ENCODE data around the gene PFDN4. TPM values are rescaled to one million over a fixed set of nuclear protein-coding genes. Genes with fewer than 3 reads are reported as not detected.

Gene PFDN4
- total RNA-seq, 2 donors from 2014 or later = 16.5 to 48.8 TPM

DNA sequence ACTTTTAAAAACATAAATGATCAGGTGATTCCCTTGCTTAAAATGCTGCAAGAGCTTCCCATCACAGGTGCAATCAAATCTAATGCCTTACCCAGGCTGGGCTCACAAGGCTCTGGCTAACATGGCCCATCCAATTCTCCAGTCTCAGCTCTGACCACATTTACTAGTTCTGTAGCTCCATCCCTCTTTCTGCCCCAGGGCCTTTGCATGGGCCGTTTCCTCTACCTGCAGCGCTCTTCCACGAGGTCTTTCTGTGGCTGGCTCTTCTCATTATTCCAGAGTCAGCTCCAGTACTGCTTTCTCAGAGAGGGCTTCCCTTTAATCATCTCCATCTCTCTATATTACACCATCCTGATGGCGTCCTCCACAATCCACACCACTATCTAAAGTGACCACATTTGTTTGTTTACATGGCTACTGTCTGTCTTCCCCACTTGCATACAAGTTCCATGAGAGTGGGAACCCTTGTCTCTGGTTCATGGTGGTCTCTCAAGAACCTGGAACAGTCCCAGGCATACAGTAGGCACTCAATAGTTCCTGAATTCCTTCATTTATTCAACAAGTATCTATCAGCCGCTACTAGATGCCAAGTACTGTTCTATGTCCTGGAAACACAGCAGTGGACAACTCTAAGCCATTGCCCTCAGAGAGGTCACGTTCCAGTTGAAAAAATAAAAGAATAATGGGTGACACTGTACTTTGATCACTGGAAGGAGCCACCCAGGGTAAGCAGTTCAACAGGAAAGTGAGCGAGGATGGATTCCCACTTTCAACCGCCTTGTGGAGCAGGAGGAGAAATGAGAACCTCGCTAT is 46.7 kb upstream of the PFDN4 start:
- Histone ChIP-seq H3K27me3 (no peaks in the 10 kb centered on the region), H3K4me1 (no peaks in the 10 kb centered on the region), H3K27ac (no peak overlapping the region), H3K36me3 (replicated peaks in 1 of 2; ENCODE audit: insufficient read depth in 1 of 2, low read depth in 2 of 2) (no peaks in the 10 kb centered on the region), H3K4me3 (no peak overlapping the region), H3K9me3 (no peaks in the 10 kb centered on the region)
- 78 to 79% methylated on average over 9 of the region's 9 CpGs for WGBS, 2 donors
- DNase-seq (no peak), ATAC-seq (no peak)
- intact Hi-C loops (cut with DNase I) = no loop called here
- TF ChIP-seq POLR2A (IDR thresholded peaks at IDR 0.05) = no peak
- TF ChIP-seq, protein P1, sequence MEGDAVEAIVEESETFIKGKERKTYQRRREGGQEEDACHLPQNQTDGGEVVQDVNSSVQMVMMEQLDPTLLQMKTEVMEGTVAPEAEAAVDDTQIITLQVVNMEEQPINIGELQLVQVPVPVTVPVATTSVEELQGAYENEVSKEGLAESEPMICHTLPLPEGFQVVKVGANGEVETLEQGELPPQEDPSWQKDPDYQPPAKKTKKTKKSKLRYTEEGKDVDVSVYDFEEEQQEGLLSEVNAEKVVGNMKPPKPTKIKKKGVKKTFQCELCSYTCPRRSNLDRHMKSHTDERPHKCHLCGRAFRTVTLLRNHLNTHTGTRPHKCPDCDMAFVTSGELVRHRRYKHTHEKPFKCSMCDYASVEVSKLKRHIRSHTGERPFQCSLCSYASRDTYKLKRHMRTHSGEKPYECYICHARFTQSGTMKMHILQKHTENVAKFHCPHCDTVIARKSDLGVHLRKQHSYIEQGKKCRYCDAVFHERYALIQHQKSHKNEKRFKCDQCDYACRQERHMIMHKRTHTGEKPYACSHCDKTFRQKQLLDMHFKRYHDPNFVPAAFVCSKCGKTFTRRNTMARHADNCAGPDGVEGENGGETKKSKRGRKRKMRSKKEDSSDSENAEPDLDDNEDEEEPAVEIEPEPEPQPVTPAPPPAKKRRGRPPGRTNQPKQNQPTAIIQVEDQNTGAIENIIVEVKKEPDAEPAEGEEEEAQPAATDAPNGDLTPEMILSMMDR (IDR thresholded peaks at IDR 0.05) = no peak

DNA sequence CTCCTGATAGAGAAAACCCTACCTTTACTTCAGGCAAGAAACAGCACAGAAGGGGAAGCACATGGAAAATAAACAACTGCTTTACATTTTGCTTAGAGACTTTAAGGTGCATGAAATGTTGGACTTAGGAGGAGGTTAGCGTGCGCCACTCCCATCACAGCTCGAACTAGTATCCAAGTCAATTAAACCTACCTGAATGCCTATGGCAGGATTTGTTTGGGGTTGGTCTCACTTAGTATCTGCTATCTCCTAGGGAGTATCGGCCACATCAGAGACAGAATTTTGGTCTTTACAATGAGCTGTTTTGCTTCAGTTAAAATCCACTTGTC is 46.1 kb upstream of the PFDN4 start:
- intact Hi-C loops (cut with DNase I) = no loop called here
- no peaks in the 10 kb centered on the region for H3K27me3 ChIP-seq
- DNase-seq (no peak), ATAC-seq (no peak)
- 85 to 88% methylated on average over 4 of the region's 4 CpGs for WGBS, 2 donors
- TF ChIP-seq, protein P1 (IDR thresholded peaks at IDR 0.05) = no peak
- TF ChIP-seq POLR2A (IDR thresholded peaks at IDR 0.05) = no peak
- no peaks in the 10 kb centered on the region for H3K36me3 ChIP-seq (replicated peaks in 1 of 2; ENCODE audit: insufficient read depth in 1 of 2, low read depth in 2 of 2)
- no peak overlapping the region for H3K27ac ChIP-seq
- no peaks in the 10 kb centered on the region for H3K4me1 ChIP-seq
- H3K4me3 ChIP-seq = no peak overlapping the region
- no peaks in the 10 kb centered on the region for H3K9me3 ChIP-seq

DNA sequence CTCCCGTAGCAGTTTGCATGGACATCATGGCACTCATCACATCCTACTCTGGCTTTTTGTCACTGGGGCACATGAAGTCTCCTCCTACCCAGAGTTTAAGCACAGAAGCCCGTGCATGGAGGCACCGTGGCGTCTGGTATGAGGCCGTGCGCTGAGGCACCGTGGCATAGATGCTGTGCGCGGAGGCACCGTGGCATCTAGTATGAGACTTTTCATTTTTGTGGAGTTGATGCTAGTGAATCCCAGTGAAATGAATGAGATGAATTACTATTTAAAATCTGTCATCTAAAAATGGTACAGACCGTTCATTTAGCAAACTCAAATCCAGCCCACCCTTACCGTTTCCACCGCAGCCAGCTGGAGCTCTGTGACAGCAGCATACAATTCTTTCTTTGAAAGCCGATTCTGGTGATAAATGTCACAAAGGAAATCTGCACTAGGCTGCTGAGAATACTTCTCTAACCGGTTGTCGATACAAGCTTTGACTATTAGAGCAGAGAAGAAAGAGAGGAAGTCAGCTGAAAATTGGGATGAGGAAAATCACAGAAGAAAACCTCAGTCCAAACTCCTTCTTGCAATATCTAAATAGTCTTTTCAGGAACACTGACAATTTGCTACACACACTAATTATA is 45.4 kb upstream of the PFDN4 start:
- DNase-seq (no peak), ATAC-seq (no peak)
- Histone ChIP-seq H3K36me3 (replicated peaks in 1 of 2; ENCODE audit: insufficient read depth in 1 of 2, low read depth in 2 of 2) (no peaks in the 10 kb centered on the region), H3K27me3 (no peaks in the 10 kb centered on the region), H3K27ac (no peak overlapping the region), H3K4me1 (no peaks in the 10 kb centered on the region), H3K4me3 (no peak overlapping the region), H3K9me3 (no peaks in the 10 kb centered on the region)
- TF ChIP-seq POLR2A (IDR thresholded peaks at IDR 0.05) = no peak
- TF ChIP-seq, protein P1 (IDR thresholded peaks at IDR 0.05) = no peak
- 32 to 49% methylated on average over 16 of the region's 16 CpGs for WGBS, 2 donors
- intact Hi-C loops (cut with DNase I) = no loop called here

DNA sequence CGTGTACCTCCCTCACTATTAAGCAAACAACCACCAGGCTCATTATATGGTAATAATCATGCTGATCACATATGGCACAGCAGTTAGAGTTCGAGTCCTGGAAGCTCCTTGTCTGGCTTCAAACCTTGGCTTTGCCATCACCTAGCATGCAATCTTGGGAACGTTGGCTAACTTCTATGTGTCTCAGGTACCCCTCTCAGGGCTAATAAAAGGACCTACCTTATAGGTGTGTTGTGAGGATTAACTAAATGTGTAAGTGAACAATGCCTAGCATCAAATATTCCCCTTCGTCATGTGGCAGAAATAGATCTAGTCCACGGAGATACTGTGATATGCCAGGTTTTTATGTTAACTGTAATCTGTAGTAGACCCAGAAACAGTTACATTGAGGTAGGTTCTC is 44.5 kb upstream of the PFDN4 start:
- TF ChIP-seq POLR2A (IDR thresholded peaks at IDR 0.05) = no peak
- TF ChIP-seq, protein P1 (IDR thresholded peaks at IDR 0.05) = no peak
- WGBS, 2 donors = 60 to 72% methylated on average over 5 of the region's 5 CpGs
- Histone ChIP-seq H3K9me3 (no peaks in the 10 kb centered on the region), H3K36me3 (replicated peaks in 1 of 2; ENCODE audit: insufficient read depth in 1 of 2, low read depth in 2 of 2) (no peaks in the 10 kb centered on the region), H3K4me3 (no peak overlapping the region), H3K27ac (no peak overlapping the region), H3K27me3 (no peaks in the 10 kb centered on the region), H3K4me1 (no peaks in the 10 kb centered on the region)
- intact Hi-C loops (cut with DNase I) = no loop called here
- ATAC-seq = no peak
- no peak for DNase-seq

DNA sequence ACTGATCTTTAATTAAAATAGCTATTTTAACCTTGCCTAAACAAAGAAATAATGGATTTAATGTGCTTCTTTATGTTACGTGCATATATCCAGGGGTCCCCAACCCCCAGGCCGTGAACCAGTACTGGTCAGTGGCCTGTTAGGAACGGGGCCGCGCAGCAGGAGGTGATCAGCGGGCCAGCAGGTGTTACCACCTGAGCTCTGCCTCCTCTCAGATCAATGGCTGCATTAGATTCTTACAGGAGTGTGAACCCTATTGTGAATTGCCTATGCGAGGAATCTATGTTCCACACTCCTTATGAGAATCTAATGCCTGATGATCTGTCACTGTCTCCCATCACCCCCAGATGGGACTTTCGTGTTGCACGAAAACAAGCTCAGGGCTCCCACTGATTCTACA is 42.9 kb upstream of the PFDN4 start:
- 83 to 86% methylated on average over 9 of the region's 9 CpGs for WGBS, 2 donors
- TF ChIP-seq, protein P1 (IDR thresholded peaks at IDR 0.05) = no peak
- no peak for ATAC-seq
- DNase-seq = no peak
- Histone ChIP-seq H3K9me3 (no peaks in the 10 kb centered on the region), H3K4me3 (no peak overlapping the region), H3K36me3 (replicated peaks in 1 of 2; ENCODE audit: insufficient read depth in 1 of 2, low read depth in 2 of 2) (no peaks in the 10 kb centered on the region), H3K27ac (no peak overlapping the region), H3K27me3 (no peaks in the 10 kb centered on the region), H3K4me1 (no peaks in the 10 kb centered on the region)
- intact Hi-C loops (cut with DNase I) = no loop called here
